A673 (cell line): ENCODE results near the gene ENTREP1.

Experiments
- CTCF ChIP-seq: fragments of 300-800, 200-600 bp; sonication (generic); conservative IDR thresholded peaks from 2 replicates; pipeline ENCODE4 v1.5.1; 2017; ENCODE audit warnings: low read depth, mild to moderate bottlenecking, antibody characterized with exemption, low read length, moderate library complexity, mixed read lengths
- EZH2 ChIP-seq: fragments of 200-600 bp; sonication (generic); IDR thresholded peaks from 2 replicates; pipeline ENCODE4 v1.6.1; 2017; ENCODE audit warnings: borderline replicate concordance, low read depth, mild to moderate bottlenecking, mixed read lengths, antibody characterized with exemption, low read length; ENCODE audit not compliant: poor library complexity, severe bottlenecking

- TF ChIP-seq CTCF, result no peak
- TF ChIP-seq EZH2, result no peak
Measured at GRCh38 chr9:69428017-69428785, 103.2 kb downstream of the ENTREP1 start.
